ENCODE measurements around the gene POLA1.

POLA1 gene

DNA sequence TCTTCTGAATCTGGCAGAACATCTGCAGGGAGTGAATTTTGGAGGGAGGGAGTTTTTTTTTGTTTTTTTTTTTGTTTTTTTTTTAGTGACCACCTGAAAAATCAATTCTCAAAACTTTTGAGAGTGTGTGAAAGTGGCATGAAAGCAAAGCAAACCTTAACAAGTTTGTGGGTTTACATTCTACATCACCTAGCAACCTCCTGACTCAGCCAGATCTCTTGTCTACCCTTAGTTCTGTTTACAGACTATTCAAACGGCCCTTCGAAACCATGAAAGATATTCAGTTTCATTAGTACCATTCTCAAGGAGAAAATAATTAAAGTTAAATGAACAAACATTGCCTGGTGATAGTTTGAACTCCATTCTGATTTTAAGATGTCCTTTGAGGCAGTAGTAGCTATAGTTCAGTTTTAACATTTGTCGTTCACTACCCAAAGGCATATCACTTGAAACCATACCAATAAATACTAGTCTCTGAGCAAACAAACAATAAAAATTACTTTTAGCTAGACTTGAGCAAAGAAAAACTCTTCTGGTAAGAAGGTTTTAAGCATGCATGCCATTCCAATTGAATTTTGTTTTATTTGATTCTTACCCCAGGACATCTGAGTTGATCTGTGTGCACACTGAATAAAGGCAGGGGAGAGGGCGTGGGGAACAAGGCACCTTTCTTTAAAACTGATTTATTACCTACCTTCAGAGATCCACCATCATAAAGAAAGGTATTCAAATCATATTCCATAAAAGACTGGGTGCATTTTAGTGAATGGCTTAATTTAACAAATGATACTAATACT, 184.3 kb downstream of the POLA1 start:
- no peak for DNase-seq (ENCODE audit: low read depth in 2 of 2)

DNA sequence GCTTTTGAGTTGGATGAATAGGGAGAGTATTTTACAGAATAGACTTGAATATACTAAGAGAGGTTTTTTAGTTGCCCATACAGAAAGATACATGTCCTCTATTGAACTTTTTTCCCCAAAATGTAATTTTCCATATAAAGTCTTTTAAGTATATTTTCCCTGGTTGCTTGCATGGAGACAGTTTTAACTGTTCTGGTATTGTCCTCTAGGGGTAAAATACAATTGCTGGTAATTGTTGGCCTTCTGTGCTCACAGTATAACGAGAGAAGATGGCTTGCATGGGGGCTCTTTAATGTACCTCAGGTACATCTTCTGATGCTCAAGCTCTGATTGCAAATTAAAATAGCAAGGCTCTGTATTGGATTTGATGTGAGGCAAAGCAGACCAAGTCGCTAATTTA, 186.0 kb downstream of the POLA1 start:
- DNase-seq (ENCODE audit: low read depth in 2 of 2): no peak

DNA sequence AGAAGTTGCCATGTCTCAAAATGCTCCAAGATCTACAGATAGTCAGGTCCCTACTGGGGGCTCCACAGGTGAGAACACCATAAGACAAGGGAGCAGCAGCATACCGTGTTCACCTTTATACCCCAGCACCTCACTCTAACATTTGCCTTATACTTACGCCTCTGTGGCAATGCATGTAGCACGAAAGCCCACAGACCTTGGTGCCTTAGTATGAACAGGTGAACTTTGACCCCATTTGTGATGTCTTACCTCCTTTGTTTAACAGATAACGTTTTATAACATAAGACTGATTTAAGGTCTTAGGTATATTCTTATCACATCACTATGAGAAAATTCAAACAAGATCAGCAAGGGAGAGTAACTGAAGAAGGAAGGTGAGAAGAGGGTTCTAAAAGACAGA, 193.2 kb downstream of the POLA1 start:
- DNase-seq (ENCODE audit: low read depth in 2 of 2): no peak

DNA sequence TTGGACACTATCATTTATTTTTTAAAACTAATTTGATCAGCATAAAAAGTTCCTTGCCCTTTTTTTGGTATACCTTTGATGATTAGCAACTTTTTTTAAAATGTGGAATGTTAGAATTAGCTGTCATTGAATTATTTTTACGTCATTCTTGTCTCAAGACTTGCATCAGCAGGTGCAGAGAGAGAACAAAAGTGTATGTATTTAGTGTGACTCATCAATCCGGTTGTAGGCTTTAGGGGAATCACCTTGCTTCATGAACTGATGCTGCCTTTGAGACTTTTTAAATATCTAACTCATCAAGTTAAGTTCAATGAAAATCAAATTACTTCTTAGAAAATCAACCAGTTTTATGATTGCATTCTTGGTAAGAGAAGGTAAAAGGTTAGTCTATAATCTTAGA, 197.0 kb downstream of the POLA1 start:
- DNase-seq (ENCODE audit: low read depth in 2 of 2): no peak

DNA sequence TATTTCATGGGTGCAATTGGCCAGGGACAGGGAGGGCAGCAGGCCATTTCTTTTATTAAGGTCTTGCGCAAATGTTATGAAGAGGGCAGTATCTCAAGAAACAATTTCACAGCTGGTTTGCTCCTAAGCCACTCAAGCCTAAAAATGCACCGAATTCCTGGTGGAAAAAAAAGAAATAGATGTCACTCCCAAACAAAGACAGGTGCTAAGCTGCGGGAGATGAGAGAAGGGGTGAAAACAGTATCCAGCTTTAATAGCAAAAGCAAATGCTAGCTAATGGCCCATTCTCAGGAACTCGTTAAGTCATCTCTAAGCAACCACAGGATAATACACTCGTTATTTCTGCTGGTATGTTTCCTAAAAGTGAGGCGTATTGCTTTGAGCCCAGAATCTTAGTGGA, 205.7 kb downstream of the POLA1 start:
- no peak for DNase-seq (ENCODE audit: low read depth in 2 of 2)

DNA sequence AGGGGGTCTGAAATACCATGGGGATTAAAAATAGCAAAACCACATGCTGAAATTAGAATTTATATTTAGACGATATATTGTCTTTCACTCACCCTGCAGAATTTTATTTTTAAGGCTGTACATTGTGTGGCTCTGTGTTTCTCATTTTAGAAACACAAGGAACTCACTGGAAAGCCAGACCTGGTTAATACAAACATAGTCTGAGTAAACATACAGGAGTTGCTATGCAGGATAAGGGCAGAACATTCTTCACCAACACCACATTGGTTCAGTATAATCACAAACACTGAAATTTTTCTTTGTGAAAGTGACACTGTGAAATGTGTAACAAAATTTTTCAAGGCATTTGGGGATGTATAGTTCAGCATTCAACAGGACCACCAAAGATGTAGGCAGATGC, 206.5 kb downstream of the POLA1 start:
- DNase-seq (ENCODE audit: low read depth in 2 of 2): no peak

DNA sequence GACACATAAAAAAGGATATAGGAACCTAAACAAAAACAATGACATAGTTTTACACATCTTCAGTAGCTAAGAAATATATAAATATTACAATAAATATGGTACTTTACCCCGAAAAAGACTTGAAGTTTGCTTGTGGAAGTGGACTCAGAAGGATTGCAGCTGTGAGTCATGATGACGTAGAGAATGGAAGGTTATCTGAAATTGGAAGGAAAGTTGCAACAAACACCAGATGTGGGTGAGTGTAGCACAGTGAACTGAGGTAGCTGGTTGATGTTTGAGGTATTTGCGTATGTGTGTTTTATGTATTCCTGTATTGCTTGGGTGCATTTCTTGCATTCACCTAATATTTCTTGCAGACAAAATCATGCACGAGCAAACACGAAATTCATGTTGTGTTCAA, 209.1 kb downstream of the POLA1 start:
- DNase-seq (ENCODE audit: low read depth in 2 of 2): no peak

DNA sequence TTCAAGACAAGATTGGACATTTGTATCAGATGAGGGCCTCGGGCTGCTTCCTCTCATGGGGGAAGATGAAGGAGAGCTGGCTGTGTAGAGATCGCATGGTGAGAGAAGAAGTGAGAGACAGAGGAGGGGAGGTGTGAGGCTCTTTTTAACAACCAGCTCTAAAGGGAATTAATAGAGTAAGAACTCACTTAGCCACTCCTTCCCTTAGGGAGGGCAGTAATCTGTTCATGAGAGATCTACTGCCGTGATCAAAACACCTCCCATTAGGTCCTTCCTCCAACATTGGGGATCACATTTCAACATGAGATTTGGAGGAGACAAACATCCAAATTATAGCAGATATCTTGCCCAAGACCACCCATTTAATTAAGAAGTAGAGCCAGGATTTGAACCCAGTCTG, 225.0 kb downstream of the POLA1 start:
- no peak for DNase-seq (ENCODE audit: low read depth in 2 of 2)

DNA sequence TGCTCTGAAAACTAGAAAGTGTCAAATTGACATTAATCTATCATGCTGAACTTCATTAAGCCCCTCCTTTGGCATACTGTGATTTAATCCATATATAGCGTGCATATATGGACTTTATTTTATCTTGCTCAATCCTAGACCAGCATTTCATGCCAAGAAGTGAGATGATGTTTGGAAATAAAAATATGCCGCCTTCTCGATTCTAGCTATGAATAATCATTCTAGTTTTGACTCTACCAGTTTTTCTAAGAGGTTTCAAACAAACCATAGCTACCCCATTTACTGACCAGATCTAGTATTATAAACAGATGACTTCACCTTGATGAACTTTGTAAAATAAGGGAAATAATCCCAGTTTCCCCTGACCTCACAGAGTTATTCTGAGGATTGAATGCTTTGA, 227.1 kb downstream of the POLA1 start:
- DNase-seq (ENCODE audit: low read depth in 2 of 2): no peak

DNA sequence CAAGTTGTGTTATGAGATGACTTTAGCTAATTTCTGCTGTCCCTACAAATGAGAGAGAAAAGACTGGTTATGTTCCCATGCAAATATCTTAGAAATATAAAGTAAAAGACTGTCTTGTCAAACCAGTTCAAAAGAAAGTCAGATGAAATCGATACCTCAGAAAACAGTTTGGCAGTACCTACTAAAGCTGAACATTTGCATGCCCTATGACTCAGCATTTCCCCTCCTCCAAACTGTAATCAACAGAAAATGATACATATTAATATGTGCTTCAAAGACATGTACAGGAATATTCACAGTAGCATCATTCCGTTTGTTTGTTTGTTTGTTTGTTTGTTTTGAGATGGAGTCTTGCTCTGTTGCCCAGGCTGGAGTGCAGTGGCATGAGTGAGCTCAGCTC, 231.7 kb downstream of the POLA1 start:
- no peak for DNase-seq (ENCODE audit: low read depth in 2 of 2)

DNA sequence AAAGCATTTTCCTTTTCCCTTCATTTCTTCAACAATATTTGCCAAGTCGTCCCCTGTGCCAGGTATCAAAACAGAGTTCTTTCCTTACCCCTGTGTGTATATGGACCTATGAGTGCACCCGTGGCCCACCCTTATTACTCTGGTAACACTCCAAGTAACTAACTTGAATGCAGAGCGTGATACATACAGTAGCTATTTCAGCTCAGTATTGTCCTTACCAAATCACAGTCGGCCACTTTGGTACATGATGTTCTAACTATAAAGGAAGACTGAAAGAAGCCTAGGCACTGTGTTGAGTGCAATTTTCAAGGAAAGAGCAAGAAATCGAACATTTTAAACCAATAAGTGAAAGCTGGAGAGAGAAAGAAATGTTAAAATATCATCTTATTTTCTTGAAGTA, 233.7 kb downstream of the POLA1 start:
- DNase-seq (ENCODE audit: low read depth in 2 of 2): no peak

DNA sequence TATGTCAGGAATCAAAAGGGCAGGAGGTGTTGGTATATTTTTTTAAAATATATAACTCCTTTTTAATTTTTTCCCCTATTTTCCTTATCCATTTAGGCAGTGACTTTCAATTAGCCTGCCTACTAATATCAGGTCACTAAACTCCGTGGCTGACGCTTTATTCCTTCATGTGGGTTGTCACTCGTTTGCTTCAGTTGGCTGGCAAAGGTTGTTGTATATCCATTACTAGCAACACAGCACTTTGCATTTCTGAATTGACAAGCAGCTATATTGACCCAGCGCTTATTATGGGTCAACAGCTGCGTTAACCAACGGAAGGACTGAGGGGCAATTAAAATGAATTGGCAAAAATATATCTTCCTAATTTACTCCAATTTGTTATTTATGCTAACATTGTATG, 234.4 kb downstream of the POLA1 start:
- no peak for DNase-seq (ENCODE audit: low read depth in 2 of 2)

DNA sequence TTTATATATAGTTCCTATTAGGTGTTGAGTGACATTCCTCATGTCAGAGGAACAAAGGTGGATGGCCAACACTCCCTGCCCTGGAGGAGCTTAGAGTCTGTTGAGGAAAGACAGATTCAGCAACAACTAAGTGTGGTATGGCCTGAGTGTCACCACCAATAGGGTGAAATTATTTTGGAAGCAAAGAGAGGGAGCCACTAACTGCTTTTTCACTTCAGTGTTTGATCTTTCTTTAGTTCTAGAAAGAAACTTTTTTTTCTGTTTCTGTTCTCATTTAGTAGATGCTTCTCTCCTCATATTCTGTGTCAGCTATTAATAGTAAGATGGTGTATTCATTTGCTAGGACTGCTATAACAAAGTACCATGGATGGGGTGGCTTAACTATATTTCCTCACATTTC, 240.6 kb downstream of the POLA1 start:
- DNase-seq (ENCODE audit: low read depth in 2 of 2): no peak

DNA sequence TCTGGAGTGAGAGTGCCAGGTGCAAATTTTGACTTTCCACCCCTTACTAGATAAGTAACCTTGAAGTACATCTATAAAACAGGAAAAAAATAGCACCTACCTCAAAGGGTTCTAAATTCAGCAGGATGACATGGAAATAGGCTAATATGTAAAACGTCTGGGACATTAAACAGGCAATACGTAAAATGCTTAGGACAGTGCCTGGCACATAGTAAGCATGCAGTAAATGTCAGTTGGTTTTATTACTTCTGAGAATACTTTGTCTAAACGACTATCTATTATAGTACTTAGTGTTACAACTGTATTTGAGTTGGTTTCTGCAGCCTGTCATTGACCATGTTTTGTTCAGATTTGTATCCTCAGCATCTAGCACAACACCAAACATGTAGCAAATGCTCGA, 251.3 kb downstream of the POLA1 start:
- DNase-seq (ENCODE audit: low read depth in 2 of 2): no peak

DNA sequence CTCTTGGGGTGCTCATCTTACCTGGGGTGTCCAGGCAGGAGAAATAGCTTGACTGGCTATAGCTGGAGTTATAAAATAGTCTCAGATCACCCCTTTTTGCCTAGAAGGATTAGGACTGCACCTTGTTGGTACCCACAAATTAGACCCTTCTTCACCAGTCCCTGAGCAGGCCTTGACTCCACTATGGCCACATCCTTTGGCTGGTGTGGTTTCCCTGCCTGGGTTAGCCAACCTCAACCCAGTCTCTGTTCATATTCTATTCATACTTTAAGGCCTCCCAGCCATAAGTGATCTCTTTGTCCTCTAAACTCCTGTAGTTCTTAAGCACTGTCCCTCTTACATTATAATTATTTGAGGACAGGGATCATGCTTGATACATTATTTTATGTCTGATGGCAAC, 252.7 kb downstream of the POLA1 start:
- DNase-seq (ENCODE audit: low read depth in 2 of 2): no peak

DNA sequence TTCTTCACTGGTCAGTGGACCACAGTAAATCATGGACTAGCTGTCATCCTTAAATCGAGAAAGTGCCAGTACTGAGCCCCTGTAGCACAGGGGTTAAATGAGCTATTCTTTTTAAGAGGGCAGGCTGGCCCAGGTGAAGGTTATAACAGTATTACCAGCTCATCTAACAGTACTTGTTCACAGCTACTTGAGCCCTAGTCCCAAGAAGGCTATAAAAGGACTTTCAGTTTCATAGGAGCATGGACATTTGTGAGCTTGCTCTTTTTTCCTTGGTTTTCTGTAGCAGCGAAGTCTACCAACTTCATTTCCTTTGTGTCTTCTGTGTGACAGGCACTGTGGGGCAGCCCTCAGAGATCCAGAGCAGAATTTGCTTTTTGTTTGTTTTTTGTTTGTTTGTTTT, 261.0 kb downstream of the POLA1 start:
- DNase-seq (ENCODE audit: low read depth in 2 of 2): no peak

DNA sequence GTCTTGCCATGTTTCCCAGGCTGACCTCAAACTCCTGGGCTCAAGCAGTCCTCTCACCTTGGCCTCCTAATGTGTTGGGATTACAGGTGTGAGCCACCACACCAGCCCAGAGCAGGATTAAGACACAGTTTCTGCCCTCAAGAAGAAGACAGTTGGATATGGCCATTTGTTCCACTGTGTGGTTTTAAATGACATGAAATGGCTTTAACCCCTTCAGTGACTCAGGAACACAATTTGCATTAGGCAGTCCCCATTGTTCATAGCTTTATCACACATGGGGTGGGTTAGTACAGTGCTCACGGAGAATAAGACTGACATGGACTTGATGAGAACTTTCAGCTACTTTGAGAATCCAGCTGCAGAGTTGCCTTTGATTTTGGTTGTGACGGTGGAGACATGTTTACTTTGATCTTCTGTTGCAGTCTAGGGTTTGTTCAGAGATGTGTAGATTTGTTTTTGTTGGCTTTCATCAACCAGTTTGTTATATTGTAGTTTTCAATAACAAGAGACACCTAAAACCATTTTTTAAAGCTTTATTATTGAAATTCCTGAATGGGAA, 261.7 kb downstream of the POLA1 start:
- DNase-seq (ENCODE audit: low read depth in 2 of 2): no peak

DNA sequence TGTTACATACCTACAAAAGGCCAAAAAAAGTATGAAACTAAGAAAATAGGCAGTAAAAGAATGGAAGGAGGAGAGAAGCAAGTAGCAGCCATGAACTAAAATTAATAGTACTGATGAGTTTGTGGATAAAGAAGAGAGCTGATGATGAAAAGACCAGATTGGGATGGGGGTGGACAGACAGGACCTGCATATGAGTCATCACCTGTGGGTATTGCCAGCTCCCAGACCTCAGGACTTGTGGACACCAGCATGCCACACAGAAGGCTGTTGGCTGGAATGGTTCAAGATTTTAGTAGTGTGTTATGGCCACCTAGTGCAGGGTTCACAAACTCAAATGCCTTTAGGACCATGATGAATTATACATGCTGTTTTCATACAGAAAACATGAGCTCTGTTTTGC, 263.1 kb downstream of the POLA1 start:
- DNase-seq (ENCODE audit: low read depth in 2 of 2): no peak

DNA sequence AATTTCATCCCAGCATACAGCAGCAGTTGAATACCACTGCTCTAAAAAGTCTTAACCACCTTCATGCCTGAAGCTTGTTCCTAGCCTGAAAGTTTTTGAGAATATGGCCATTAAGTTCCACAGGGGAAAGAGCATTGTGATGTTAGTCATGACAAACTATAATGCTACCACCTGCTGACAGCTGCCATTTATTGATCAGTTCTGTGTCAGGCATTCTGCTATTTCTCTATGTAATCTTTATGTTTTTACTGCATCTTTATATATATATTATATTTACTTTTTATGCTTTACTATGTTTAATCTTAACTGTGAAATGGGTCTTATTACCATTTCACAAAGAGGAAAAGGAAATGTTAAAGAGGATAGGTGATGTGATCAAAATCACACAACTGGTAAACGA, 268.1 kb downstream of the POLA1 start:
- DNase-seq (ENCODE audit: low read depth in 2 of 2): no peak

DNA sequence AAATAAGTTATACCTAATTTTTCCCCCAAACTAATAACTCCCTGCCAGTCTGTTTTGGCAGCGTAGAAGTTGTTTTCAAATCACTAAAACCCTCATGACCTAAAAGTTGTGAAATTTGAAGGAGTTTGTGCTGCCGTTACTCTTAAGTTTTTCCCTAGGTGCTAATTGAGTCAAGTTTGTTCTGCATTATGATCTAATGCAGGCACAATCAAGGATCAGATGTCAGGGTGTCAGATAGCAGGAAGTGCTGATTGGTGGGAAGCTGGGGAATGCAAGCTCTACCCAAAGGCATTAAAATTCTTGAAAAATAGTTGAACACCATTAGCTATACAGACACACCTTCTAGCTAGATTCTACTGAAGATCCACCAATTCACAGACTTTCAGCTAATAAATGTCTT, 270.1 kb downstream of the POLA1 start:
- DNase-seq (ENCODE audit: low read depth in 2 of 2): no peak

DNA sequence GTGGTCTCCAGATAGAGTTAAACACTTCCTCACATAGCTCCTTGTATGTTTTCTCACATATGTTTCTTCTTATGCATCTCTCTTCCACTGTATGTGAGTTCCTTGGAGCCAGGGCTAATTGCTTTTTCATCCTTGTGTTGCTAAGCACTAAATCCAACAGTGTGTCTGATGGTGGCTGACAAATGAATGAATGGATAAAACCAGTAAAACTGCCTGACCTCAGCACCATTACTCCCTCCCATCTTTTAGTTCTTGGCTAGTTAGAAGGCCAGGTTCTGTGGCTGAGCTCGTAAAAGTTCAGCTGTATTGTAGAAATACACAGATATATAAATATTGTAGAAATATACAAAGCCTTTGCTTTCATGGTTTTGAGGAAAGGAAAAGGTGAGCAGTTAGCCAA, 271.7 kb downstream of the POLA1 start:
- DNase-seq (ENCODE audit: low read depth in 2 of 2): no peak

DNA sequence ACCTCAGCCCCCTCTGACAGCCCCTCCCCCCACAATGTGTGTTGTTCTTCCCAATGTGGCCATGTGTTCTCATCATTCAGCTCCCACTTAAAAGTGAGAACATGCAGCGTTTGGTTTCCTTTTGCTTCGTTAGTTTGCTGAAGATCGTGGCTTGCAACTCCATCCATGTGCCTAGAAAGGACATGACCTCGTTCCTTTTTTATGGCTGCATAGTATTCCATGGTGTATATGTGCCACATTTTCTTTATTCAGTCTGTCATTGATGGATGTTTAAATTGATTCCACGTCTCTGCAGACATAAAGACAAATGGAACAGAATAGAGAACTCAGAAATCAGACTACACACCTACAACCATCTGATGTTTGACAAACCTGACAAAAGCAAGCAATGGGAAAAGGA, 276.1 kb downstream of the POLA1 start:
- no peak for DNase-seq (ENCODE audit: low read depth in 2 of 2)

DNA sequence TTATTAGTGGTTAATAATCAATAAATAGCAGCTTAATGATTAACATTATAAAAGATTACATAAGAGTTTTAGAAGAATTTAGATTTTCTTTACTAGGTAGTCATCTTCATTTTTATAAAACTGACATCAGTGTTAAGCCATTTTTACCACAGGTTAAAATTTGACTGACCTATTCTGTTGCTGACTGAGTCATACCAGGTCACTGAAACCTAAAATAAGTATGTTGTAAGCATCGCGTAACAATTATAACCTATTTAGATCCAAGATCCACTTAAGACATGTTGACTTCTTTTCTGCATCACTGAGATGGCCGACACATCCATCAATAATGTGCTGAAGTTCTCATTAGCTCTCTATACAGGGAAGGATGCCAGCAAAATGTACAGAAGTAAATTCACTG, 285.4 kb downstream of the POLA1 start:
- no peak for DNase-seq (ENCODE audit: low read depth in 2 of 2)

DNA sequence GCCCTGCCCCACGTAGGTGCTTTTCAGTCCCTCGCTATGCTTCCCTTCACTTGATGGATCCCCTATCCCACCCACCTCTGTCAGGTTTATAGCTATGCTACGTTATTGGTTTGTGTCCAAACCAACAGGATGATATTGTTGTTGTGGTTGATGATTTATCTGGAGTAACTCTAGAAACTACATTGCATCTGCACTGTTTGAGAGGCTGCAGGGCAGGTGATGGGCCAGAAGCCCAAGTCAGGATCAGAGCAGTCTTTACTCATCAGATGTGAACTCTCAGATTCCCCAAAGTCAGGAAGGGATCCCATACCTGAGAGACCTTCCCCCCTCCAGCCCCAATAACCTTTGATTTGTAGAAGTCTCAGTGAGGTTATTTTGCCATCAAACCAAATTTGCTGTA, 287.3 kb downstream of the POLA1 start:
- DNase-seq (ENCODE audit: low read depth in 2 of 2): no peak

Measured in stimulated activated CD8-positive, alpha-beta memory T cell treated with anti-CD3 and anti-CD28 coated beads, Interleukin-15, amount 100 ng/mL, for 48 hours (primary cell).